ENCODE measurements around the gene CYP27C1.
"Not testable (repeated sequence)": the region's sequence is repeated elsewhere in the genome, so short reads cannot be mapped to it uniquely, and the experiment has no call there.

The CYP27C1 gene

GRCh38 chr2:127220768-127221527 lies 849 bp upstream of the CYP27C1 start:
- DNase-seq, result peak in 1 of 2 experiments; percentile 9

DNA sequence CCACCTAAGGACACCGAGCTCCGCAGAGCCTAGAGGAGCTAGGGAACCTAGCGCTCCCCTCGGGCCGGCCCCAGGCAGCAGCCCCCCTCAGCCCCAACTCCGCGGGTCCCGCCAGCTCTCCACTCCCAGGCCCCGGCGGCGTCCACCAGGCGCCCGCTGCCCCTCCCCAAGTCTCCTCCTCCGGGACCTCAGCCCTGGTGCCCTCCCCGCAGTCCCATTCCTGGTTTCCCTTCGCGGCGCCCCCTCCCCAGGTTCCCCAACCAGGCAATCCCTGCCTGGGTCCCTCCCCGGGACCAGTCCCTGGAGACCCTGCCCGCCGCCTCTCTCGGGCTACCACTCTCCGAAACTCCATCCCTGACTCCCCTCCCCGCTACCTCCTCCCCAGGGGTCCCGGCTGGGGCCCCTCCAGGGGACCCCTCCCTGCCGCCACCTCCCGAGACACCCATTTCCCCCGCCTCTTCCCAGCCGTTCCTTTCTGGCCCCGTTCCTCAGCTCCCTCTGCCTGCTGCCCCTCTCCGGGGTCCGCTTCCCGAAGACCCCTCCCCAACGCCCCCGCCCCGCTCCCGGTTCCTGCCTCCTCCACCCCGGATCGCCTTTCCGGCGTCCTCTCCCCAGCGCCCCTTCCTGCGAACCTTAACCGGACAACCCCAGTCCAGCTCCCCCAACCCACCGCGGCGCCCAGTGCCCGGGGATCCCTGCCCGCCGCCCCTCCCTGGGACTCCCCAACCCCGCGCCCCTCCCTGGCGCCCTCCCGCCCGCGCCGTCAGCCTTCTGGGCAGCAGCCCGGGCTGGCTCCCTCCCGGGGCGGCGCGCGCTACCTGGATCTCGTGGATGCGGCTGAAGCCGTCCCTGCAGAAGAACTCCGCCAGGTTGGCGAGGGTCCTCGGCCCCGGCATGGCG lies 678 bp downstream of the CYP27C1 start:
- peak in 1 of 2 experiments; percentile 24 for DNase-seq

- DNase-seq, result no peak
These were observed 1.3 kb downstream of the CYP27C1 start for GRCh38 chr2:127218812-127219170.

DNA sequence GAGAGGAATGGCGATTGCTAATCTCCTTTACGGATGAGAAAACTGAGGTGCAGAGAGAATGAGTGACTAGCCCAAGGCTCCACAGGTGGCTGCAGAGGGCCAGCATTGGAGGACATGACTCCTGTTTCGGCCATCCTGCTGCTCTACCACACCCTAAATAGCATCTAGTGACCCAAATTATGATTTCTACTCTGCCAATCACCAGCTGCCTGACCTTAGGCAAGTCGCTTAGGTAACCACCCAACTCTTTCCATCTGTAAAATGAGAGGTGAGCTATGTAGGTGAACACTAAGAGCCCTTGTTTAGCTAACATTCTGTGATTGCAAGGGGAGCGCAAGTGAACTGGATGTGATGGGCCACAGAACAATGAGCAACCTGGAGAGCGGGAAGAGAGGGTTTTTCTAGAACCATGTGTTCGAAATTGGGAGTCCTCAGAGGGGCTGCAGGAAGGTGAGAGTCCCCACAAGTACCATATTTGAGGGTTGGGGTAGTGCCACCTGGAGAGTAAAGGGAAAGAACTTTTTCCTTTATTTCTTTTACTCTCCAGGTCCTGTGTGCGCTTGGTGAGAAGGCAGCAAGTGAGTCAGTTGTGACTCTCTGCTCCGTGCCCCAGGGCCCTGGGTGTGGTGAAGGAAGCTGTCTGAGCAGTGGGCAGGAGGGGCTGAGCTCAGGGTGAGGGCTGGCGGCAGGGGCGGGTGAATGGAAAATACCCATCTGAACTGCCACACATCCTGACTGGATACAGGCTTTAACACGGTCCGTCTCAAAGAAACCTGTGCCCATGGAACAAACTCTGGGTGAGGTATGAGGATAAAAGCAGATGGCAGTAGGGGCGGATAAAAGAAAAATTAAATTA lies 2.4 kb downstream of the CYP27C1 start:
- DNase-seq, result no peak

DNA sequence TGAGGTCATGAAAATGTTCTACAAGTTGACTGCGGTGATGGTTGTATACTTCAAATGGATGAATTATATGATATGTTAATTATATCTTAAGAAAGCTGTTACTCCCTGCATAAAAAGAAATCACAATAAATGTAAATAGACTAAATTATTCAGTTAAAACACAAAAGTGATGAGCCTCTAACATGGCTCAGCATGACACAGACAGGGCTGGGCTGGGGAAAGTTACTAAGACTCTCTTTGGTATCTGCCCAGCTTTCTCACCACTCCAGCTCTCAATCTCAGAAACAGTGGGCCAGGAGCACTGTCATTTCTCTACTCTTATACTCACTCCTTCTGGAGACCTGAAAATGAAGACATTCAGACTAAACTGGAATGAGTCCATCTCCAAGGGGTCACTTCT lies 3.5 kb downstream of the CYP27C1 start:
- no peak for DNase-seq

- no peak for DNase-seq
These were observed 4.0 kb downstream of the CYP27C1 start for GRCh38 chr2:127216095-127216494.

- DNase-seq, result not testable (repeated sequence)
These were observed 5.9 kb downstream of the CYP27C1 start for GRCh38 chr2:127214201-127214600.

- peak; percentile 96 to 98 for DNase-seq
These were observed 11.8 kb downstream of the CYP27C1 start for GRCh38 chr2:127208313-127208712.

DNA sequence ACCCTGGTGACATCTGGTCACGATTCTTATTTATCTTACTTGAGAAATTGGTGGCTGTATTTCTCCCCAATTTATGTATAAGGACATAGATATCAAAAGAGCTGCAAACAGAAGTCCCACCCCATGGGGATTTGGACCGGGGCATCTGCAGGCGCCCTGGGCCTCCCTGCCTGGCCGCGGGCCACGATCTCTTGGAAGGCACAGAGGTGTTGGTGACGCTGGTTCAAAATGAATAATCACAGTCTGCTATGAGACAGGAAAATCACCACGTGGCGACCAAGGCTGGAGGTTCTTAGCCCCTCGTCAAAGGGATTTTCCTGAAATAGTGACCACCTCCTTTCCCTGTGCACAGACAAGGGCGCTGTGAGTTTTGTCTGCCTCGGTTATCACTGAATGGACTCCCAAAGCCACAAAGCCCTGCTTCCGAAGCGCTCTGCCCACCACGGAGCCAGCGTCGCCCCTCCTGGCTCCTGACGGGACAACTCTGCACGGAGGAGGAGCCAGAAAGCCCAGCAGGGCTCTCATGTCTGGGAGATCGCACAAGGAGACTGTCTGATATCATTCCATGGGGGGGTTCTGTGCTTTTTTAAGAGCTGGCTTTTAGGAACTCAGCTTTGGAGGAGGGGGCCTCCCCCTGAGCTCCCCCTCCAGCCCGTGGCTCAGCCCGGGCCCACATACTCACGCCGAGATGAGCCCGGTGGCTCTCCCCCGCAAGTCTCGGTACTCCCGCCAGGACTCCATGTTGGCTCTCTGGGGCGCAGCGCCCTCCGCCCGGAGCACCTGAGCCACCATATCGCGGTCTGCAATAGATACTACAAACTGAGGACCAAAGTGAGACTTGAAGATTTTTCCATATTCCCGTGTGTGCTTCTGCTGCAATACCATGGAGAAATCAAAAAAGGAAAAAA lies 14.6 kb downstream of the CYP27C1 start:
- peak in 1 of 2 experiments; percentile 45 for DNase-seq

DNA sequence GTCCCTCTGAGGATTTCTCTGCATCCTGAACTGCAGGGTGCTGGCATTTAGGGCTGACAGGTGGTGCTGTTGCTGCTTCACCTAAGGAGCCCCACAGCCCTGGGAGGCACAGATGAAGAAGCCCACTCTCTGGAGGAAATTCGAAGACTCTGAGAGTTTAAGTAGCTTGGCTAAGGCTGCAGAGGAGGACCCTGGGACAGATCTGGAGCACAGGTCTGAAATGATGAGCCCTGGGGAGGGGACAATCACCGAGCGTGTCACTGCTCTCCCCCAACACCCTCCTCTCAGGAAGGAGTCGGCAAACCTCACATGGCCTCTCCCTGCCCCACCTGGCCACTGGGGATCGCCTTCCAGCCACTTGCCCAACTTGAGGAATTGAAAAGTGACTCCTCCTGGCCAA lies 18.6 kb downstream of the CYP27C1 start:
- DNase-seq, result peak; percentile 15 to 54

DNA sequence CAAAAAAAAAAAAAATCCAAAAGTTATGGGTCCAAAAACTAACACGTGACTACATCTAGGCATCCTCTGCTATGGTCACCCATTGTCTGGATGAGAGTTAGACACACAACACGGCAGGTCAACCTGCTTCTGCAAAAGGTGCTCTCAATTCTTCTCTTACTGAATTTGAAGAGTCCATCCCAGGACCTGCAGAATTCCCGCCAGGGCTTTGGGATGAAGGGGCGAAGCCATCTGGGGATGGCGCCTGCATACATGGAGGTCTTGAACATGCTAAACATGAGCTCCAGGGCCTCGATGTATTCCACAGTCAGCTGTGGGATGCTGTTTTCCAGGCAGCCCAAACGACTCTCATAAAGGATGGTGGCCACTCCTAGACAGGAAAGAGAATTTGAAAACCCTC lies 19.1 kb downstream of the CYP27C1 start:
- no peak for DNase-seq

DNA sequence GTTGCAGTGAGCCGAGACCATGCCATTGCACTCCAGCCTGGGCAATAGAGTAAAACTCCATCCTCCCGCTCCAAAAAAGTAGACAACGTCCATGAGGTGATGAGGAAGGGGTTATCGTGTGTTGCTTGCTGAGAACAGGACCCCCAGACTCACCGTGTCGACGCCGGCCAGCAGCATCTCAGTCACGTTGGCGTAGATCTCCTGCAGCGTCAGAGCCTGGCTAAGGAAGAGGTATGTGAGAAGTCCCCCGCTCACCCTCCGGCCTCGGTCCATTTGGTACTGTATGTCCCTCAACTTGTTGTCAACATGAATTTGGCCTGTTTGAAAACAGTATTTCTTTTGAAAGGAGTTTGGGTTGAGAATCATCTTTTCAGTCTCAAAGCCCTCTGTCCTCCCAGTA lies 20.9 kb downstream of the CYP27C1 start:
- no peak for DNase-seq

GRCh38 chr2:127197475-127198385 lies 22.4 kb downstream of the CYP27C1 start:
- peak; percentile 70 to 82 for DNase-seq

- DNase-seq, result peak; percentile 16 to 57
These were observed 23.1 kb downstream of the CYP27C1 start for GRCh38 chr2:127196998-127197397.

DNA sequence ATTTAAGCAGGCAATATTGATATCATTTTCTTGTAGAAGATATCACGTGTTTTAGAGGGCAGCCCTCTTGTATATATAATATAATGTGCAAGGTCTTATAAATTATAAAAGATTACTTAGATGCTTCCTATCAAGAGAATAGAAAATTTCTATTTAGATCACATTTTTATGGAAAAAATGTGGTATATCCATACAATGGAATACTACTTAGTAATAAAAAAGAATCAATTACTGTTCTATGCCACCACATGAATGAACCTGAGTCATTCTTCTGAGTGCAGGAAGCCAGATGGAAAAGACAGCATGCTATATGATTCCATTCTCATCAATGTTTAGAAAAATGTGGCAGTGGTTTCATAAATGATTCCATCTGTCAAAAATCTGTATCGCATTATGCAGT lies 23.6 kb downstream of the CYP27C1 start:
- DNase-seq, result no peak

GRCh38 chr2:127195140-127196074 lies 24.7 kb downstream of the CYP27C1 start:
- no peak for DNase-seq

- no peak for DNase-seq
These were observed 25.7 kb downstream of the CYP27C1 start for GRCh38 chr2:127194447-127194846.

DNA sequence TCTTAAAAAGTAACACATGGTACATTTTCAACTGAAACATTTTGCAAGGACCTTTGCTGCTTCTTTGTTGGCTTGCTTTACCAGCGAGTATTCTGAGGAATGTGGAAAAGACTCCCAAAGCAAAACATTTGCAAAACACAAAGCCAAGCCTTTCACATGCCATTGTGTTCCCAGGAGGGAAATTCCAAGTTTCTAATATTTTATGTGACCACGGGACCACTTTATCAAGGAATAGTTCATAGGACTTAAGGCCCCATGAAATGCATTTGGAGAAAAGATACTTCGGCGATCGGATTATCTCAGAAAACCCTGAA lies 26.2 kb downstream of the CYP27C1 start:
- no peak for DNase-seq

DNA sequence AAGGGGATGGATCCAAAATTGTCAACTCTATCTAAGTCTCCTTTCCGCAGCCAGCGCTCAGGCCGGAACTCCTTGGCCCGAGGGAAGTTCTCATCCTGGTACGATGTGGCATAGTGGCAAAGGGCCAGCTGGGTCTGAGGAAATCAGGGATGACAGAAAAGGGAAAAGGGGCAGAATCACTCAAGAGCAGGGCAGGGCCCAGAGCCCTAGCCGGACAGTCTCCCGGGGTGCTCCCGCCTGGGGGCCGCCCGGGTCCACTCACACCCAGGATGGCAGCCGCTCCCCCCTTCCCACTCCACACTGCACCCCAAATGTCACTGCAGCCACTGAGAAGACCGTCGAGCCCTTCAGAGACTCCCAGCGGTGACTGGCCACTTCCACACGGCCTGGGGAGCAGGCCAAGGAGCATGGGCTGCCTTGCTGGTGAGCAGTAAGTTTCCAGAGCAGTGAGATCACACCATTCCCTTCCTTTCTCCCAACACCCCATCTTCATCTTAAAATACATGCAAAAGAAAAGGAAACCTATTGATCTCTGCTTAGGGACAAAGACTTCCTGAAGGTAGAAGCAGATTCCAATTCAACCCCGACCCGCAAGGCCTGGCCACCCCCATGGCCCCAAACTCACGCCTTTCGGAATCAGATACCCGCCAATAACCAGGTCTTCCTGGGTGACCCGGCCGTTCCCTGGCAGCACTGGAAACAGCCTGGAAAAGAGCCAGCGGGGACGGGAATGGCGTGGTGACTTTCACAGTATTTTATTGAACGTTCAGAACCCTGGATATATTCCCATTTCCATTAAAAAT lies 26.7 kb downstream of the CYP27C1 start:
- DNase-seq, result no peak

Data from NCI-H524 (cell line).